Fibroblast of skin of left biceps (primary cell): ENCODE measurements around the gene GATA1.

Source experiments
- DNase-seq, 2 experiments: peaks; one replicate each; pipeline ENCODE4 v3.0.0-alpha.2; 2013; ENCODE audit warnings: low read depth in 2 of 2

Gene GATA1

GRCh38 chrX:48786341-48786800, at the start of gene GATA1:
TSS of gene GATA1 (plus strand) at chrX:48786590. CDS start at chrX:48791110, 4,520 bp downstream.
- no peak for DNase-seq

- DNase-seq, result no peak
These were observed 49.5 kb upstream of the GATA1 start for GRCh38 chrX:48736878-48737212.

- peak; percentile 93 to 94 for DNase-seq
These were observed 49.0 kb upstream of the GATA1 start for GRCh38 chrX:48737213-48737938.

DNA sequence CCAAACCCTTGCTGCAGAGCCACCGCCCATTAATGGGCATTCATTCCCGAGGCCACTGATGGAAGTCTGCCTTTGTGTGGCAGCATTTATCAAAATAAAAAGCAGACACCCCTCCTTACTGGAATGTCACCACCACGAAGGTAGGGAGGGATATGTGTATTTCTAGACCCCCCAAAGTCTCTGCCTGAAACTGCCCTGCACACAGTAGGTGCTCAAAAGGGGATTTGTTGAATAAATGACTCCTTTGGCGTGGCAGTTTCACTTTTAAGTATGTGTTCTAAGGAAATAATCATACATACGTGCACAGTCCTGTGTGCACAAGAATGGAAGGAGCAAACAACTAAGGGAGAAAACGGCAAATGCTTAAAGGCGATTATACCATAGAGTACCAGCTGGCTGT, 48.5 kb upstream of the GATA1 start:
- DNase-seq, result no peak

- DNase-seq, result no peak
These were observed 44.6 kb upstream of the GATA1 start for GRCh38 chrX:48741834-48742233.

DNA sequence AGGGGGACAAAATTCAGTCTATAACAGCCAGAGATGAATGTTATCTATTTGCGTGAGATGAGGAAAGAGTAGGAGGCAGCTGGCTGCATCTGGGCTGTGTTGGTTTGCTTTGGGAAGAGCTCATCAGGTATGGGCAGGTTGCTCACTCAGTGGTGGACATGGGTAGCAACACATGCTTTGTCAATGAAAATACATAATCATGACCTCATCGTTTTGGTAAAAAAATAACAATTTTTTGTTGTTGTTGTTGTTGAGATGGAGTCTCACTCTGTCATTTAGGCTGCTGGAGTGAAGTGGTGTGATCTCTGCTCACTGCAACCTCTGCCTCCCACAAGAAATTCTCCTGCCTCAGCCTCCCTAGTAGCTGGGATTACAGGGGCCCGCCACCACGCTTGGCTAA, 41.2 kb upstream of the GATA1 start:
- DNase-seq, result no peak

DNA sequence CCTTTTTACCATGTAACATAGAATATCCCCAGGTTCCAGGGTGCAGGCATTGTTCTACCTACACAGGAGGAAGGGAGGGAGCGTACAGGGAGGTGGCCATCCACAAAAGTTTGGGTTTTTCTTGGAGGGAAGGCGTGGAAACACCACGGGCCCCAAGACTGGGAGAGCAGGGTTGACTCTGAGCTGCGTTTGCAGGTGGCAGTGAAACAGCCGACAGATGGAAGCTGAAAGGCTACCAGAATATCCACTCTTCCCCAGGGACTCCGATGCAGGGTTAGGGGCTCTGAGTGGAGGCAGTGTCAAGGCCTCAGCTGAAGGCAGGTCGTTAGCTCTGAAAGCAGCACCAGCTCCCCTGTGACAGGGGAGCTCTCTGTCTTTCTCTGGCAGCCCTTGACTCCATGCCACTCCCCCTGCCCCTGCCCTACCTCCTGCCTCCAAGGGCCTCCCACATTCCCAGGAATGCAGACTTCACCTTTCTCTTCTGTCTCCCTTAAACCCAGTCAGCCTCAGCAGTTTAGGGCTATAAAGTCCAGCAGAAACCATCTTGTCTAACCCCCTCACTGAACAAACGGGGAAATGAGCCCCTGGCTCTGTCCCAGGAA, 38.9 kb upstream of the GATA1 start:
- no peak for DNase-seq

DNA sequence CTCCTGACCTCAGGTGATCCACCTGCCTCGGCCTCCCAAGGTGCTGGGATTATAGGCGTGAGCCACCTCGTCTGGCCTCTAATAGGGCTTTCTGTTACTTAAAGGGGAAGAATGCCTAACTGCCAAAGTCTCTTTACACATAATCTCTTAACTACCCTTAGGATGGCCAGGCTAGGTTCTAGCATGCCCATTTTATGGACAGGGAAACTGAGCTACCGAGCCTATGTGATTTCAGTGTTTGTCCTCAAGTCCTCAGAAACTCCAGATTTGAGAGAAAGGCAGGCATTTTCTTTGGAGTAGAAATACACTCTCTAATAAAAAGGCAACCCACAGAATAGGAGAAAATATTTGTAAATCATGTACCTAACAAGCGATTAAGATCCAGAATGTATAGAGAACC, 37.2 kb upstream of the GATA1 start:
- no peak for DNase-seq

- DNase-seq, result no peak
These were observed 35.0 kb upstream of the GATA1 start for GRCh38 chrX:48751343-48751742.

GRCh38 chrX:48752498-48752897, 33.9 kb upstream of the GATA1 start:
- DNase-seq, result no peak

DNA sequence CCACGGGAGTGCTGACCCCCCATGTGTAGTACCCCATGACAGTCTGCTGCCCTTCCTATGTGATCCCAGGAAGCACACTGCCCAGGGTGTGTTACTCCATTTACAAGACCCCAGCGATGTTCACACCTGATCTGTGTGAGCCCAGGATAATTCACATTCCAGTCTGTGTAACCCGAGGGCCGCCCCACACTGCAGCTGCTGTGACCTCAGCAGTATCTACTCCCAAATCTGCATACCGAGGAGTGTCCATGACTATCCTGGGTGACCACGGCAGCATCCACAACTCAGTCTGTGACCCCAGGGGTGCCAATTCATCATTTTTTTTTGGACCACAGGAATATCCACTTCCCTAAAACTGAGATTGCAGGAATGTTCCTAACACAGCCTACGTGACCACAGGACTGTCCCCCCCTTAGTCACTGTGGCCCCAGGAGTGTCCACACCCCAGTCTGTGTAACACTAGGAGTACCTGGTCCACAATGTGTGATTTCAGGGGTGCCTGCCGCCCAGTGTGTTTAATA, 32.6 kb upstream of the GATA1 start:
- DNase-seq, result no peak

GRCh38 chrX:48754238-48754637, 32.2 kb upstream of the GATA1 start:
- no peak for DNase-seq

GRCh38 chrX:48761674-48762471, 24.5 kb upstream of the GATA1 start, which contains the start of gene GLOD5:
TSS of gene GLOD5 (plus strand) at chrX:48761747. CDS start at chrX:48761791, 44 bp downstream.
- DNase-seq, result no peak

GRCh38 chrX:48769230-48769629, 17.2 kb upstream of the GATA1 start:
- DNase-seq, result no peak

- DNase-seq, result no peak
These were observed 16.1 kb upstream of the GATA1 start for GRCh38 chrX:48770296-48770695.

DNA sequence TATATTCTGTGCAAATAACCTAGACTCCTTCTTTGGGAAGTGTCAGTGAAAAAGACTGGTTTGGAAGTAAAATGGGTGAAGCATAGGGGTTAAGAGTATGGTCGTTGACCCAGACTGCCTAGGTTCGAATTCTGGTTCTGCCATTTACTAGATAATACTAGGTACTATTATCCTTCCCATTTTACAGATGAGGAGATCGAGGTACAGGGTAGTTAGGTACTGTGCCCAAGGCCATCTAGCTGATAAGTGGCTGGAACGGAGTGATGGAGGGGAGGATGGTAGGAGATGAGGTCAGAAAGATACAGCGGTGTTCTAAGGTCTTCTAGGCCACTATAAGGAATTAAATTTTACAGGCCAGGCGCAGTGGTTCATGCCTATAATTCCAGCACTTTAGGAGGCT, 13.8 kb upstream of the GATA1 start:
- DNase-seq, result no peak

DNA sequence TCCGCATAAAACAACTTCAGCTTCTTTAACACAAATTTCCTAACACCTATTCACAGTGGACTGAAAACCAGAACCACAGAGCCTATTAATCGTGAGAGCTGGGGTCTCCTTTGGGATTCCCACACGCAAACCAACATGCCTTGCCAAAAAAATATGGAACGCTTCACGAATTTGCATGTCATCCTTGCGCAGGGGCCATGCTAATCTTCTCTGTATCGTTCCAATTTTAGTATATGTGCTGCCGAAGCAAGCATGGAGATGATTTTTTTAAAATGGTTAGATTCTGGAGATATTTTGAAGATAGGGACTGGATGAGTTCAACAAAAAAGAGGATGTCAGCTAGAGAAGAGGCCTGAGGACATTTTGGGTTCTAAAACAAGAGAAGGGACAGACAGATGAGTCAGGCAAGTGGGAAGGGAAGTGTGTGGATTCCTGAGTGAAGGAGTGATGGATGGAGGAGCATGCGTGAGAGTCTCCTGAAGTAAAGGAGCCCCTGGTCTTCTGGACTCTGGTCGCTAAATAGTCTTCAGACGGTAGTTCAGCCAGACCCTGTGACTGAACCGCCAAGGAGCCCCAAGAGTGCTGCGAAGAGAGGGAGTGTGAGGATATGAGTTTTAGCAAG, 9.5 kb upstream of the GATA1 start:
- DNase-seq, result no peak

DNA sequence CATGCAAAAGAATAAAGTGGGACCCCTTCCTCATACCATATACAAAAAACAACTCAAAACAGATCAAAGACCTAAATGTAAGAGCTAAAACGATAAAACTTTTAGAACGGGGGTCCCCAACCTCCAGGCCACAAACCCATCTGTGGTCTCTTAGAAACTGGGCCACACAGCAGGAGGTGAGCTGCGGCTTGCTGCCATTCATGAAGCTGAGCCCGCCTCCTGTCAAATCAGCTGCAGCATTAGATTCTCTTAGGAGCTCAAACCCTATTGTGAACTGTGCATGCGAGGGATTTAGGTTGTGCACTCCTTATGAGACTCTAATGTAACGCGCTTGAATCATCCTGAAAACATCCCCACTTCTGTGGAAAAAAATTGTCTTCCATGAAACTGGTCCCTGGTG, 7.0 kb upstream of the GATA1 start:
- DNase-seq, result no peak

DNA sequence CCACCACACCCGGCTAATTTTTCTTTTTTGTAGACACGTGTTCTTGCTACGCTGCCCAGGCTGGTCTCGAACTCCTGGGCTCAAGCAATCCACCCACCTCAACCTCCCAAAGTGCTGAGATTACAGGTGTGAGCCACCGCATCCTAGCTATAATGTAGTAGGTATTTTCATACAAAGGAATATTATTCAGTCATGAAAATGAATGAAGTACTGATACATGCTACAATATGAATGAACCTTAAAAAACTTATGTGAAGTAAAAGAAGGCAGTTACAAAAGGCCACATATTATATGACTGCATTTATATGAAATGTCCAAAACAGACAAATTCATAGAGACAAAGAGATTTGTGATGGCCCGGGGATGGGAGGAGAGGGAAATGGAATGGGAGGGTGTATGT, 4.7 kb upstream of the GATA1 start:
- no peak for DNase-seq

GRCh38 chrX:48782216-48782615, 4.2 kb upstream of the GATA1 start:
- DNase-seq, result no peak

GRCh38 chrX:48782795-48783194, 3.6 kb upstream of the GATA1 start:
- DNase-seq, result no peak

DNA sequence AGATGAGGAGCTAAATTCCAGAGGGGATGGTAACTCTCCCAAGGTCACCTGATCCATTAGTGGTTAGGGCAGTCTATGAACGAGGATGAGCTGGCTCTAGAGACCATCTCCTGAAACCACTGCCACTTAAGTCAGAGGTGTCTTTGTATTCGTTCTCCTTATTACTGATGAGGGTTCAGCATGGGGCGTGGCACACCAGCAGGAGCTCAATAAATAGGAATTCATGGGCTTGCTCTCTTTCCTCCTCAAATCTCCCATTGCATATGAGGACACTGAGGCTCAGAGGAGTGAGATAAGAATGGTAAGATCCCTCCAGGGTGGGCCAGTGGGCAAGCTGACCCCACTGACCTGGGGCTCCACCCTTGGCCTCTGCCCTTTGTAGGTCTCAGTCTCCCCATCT, 1.7 kb upstream of the GATA1 start:
- DNase-seq, result no peak
